DMS53 treated with DMSO at 0.1 percent for 48 hours (cell line): ENCODE results near the gene COQ7.

ENCODE experiments used
- DNase-seq: peaks from one replicate; lab custom pipeline; 2025; ENCODE audit not compliant: unreplicated experiment; lab: John Stamatoyannopoulos, UW

The COQ7 gene

GRCh38 chr16:19067349-19068236 is at the start of gene COQ7:
TSS of gene COQ7 (plus strand) at chr16:19067614. CDS start at chr16:19067665, 51 bp downstream.
- peak; percentile 96 for DNase-seq

GRCh38 chr16:19020689-19021088 is 46.7 kb upstream of the COQ7 start:
- DNase-seq: no peak

DNA sequence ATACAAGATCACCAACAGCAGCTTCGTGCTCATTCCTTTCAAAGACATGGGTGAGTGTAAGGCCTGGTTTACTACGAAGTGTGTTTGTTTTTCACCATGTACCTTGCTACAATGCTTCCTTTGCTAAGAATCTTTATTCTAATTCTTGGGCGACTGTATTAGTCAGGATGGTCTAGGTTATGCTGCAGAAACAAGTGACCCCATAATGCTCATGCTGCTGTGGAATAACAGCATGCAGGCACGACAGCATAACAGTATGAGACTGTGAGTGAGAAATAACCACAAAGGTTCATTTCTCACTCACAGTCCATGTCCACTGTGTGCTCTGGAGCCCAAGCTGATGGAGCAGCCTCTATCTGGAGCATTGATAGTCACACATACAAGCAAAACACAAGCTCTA is 45.7 kb upstream of the COQ7 start:
- no peak for DNase-seq

- no peak for DNase-seq
Measured at GRCh38 chr16:19027416-19027815, 40.0 kb upstream of the COQ7 start.

DNA sequence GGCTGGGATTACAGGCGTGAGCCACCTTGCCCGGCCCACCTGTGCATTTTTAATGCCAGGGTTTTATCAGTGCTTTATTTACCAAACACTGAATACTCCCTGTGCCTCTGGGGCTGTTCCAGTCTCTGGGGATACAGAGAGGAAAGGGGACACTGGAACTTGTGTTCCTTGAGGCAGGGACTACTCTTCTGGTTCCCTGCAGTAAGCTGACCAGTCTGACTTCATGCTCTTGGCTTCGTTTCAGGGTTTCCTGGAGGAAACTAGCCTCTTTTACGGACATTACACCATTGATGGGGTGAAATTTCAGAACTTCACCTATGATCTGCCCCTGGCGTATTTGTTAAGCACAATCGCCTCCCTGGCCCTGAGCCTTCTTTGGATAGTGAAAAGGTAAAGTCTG is 37.4 kb upstream of the COQ7 start:
- no peak for DNase-seq

GRCh38 chr16:19031738-19032137 is 35.7 kb upstream of the COQ7 start:
- no peak for DNase-seq

GRCh38 chr16:19033761-19034160 is 33.7 kb upstream of the COQ7 start:
- DNase-seq: no peak

DNA sequence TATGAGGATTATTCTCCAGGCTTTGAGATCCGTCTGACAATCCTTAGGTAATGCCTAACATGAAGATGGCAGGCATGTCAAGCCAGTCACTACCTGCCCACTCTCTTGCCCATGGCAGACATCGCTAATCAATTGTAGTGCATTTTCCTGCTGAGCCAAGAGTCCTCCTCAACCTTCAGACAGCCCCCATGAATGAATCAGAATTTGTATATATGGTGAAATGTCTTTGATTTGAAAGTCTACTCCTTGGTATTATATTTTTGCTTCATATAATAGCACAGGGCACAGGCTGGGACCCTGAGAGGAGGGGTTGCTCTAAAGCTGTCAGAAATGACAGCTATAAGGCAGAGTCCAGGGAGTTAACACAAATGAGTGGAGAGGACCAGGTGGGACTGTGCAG is 27.0 kb upstream of the COQ7 start:
- DNase-seq: no peak

- no peak for DNase-seq
Measured at GRCh38 chr16:19044769-19045168, 22.6 kb upstream of the COQ7 start.

DNA sequence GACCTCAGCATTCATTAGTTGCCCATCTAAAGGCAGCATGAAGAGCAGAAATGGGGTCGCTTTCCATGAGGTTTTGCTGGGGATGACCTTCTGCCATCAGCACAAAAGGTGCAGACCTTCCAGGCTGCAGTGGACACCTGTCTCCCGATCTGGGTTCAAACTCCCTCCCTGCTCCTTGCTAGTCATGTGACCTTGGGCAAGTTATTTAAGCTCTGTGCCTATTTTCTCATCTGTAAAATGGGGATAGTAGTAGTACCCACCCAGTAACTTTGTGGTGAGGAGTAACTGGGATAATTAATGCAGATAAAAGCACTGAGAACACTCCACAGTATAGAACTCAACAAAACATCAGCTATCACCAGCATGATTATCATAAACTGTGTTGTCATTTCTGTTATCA is 21.4 kb upstream of the COQ7 start:
- no peak for DNase-seq

- no peak for DNase-seq
Measured at GRCh38 chr16:19062706-19063105, 4.7 kb upstream of the COQ7 start.

DNA sequence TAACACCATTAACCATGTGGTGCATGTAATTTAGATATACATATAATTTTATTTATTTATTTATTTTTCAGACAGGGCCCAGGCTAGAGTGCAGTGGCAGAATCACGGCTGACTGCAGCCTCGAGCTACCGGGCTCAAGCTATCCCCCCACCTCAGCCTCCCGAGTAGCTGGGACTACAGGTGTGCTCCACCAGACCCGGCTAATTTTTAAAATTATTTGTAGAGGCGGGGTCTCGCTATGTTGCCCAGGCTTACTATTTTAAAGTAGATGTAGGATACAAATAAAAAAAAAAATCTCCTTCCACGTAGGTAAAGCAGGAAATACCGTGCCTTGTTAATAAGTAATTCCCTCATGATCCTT is 446 bp upstream of the COQ7 start:
- no peak for DNase-seq

DNA sequence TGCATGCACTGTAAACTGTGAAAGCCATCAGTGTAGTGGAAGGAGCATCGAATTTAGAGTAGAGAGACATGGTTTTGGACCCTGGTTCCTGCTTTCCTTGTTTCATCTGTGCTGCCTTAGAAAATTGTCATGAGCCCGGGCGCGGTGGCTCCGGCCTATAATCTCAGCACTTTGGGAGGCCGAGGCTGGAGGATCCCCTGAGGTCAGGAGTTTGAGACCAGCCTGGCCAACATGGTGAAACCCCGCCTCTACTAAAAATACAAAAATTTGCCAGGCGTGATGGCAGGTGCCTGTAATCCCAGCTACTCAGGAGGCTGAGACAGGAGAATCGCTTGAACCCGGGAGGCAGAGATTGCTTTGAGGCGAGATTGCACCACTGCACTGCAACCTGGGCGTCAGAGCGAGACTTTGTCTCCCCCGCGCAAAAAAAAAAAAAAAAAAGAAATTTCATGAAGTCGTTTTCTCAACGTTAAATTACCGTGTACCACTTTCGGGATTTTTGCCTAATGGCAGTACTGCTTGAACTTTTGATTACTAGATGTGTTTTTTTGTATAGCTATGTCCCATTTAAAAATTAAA is 912 bp downstream of the COQ7 start:
- DNase-seq: no peak

- peak; percentile 27 for DNase-seq
Measured at GRCh38 chr16:19071811-19072777, 4.7 kb downstream of the COQ7 start.

DNA sequence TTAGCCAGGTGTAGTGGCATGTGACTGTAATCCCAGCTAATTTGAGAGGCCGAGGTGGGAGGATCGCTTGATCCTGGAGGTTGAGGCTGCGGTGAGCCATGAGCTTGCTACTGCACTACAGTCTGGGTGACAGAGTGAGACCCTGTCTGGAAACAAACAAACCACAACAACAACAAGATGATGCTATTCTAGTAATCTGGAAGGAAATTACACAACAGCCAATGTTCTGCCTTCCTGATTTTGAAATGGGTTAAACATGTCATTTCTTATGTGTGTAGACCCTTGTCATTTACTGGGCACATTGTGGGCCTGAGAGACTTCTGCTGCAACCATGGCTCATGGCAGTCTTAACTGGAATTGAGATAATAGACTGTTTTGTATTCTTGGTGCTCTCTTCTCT is 5.9 kb downstream of the COQ7 start:
- no peak for DNase-seq

GRCh38 chr16:19073863-19074262 is 6.4 kb downstream of the COQ7 start:
- no peak for DNase-seq

DNA sequence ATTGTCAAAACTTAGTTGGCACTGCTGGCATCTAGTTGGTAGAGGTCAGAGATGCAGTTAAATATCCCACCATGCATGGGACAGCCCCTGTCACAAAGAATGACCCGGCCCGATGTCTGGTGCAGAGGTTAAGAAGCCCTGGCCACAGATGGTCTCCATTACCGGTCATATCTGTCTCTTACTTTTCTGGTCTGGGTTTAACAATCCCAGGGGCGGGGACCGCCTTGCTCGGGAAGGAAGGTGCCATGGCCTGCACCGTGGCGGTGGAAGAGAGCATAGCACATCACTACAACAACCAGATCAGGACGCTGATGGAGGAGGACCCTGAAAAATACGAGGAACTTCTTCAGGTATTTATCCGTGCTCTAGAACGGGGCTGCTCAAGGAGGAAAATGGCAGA is 8.1 kb downstream of the COQ7 start:
- DNase-seq: no peak

DNA sequence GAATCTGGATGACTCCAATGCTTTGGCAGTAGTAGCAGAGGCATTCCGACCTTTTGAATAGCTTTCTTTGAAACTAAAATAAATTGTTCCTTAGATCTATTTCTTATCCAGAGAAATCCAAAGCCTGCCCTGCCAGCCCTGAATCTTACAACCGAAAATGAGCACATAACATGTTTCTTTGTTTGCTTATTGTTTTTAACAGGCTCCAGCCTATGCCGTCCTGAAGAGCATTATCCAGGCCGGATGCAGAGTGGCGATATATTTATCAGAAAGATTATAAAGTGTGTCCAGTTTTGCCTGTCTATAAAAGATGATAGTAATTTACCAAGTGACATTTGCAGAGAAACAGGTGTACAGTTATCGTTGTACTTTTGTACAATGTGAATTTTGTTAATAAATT is 10.5 kb downstream of the COQ7 start:
- no peak for DNase-seq

DNA sequence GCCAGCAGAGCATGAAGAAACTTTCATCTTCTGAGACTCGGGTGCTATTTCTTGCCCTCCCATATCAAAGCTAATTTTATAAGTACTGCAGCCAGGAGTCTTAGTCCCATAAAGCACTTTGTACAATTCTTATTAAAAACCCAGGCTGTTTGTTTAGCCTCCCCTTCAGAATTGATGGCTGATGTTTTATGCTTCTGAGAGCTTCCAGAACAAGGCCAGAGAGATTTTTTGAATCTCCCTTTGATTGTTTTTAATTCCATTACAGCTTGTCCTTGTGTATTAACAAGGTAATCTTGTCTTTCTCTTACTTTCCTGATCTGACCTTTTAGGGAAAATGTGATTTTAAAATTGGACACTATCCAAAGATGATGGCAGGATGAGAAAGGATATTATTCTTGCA is 16.3 kb downstream of the COQ7 start:
- DNase-seq: no peak

DNA sequence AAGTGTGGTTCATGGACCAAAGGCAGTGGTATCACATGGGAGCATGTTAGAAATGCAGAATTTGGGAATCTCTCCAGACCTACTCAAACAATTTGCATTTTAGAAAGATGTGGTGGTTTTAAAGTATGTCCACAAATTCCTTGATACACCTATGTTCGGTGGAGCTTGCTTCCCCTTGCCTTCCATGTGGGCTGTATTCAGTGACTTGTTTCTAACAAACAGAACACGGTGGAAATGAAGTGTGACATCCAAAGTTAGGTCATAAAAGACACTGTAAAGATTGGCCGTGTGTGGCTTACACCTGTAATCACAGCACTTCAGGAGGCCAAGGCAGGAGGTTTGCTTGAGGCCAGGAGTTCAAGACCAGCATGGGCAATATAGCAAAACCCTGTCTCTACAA is 16.7 kb downstream of the COQ7 start:
- no peak for DNase-seq

DNA sequence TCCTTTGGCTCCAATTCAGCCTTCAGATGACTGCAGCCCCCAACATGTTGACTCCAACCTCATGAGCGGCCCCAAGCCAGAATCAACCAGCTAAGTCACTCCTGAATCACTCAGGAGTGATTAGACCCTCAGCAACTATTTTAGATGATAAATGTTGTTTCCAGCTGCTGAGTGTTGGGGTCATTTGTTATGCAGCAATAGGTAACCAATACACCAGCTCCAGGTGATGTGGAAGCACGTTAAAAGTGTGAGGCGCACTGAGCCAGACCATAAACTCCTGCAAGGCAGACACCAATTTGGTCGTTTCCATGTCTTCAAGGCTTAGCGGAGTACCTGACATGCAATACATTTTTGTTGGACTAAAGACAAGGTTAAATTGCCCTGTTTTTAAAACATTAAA is 17.5 kb downstream of the COQ7 start:
- no peak for DNase-seq
